WERI-Rb-1 (cell line): ENCODE data around the gene FAM163B.

Experiments
- DNase-seq: peaks from one replicate; pipeline ENCODE4 v3.0.0-alpha.2; 2020
- H3K27ac ChIP-seq: fragments of 250-450 bp; sonication (Bioruptor Pico); 2 replicates; pipeline ENCODE4 v1.5.1; 2020; ENCODE audit warnings: mild to moderate bottlenecking, moderate library complexity
- H3K27me3 ChIP-seq: fragments of 250-450 bp; sonication (Bioruptor Pico); 2 replicates; pipeline ENCODE4 v1.5.1; 2021; ENCODE audit warnings: mild to moderate bottlenecking, low read depth, moderate library complexity; ENCODE audit not compliant: insufficient read depth, severe bottlenecking
- H3K36me3 ChIP-seq: fragments of 250-450 bp; sonication (Bioruptor Pico); 2 replicates; pipeline ENCODE4 v1.5.1; 2020; ENCODE audit warnings: mild to moderate bottlenecking, moderate library complexity
- H3K4me3 ChIP-seq: 2 replicates; pipeline ENCODE4 v1.5.1; 2011; ENCODE audit warnings: low read depth, mild to moderate bottlenecking, control low read depth, low read length
- H3K9me3 ChIP-seq: fragments of 250-450 bp; sonication (Bioruptor Pico); 2 replicates; pipeline ENCODE4 v1.5.1; 2021; ENCODE audit warnings: mild to moderate bottlenecking, moderate library complexity; ENCODE audit not compliant: severe bottlenecking
- TF ChIP-seq, protein P1 (sequence below): IDR thresholded peaks from 2 replicates; pipeline ENCODE4 v1.5.1; 2011; ENCODE audit warnings: low read depth, mild to moderate bottlenecking, control low read depth, inconsistent platforms, low read length

The FAM163B gene

DNA sequence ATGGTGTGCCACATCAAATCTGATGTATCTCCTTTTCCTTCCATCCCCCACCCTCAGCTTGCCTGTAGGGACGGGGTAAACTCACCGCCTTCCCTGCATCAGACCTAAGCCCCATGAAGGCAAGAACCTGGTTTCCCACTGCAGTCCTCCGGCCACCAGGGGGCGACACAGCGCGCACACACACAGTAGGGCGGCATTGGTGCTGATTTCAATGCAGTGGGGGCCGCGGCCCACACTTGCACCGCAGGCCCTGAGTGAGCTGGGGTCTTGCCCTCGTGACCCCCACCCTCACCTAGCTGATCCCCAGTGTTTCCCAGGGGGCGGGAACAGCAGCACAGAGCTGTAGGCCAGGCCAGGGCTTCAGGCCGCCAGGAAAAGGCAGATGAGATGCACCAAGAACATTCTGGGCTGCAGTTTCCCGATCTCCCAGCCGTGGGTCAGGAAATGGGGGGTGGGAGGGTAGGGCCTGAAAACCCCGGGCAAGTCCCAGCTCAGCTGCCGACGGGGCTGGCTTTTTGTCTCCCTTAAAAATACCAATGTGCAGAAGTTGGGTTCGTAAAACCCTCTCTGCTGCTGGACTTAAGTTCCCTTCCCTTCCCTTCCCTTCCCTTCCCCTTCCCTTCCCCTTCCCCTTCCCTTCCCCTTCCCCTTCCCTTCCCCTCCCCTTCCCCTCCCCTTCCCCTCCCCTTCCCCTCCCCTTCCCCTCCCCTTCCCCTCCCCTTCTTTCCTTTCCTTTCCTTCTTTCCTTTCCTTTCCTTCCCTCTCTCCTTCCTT is 19.5 kb downstream of the FAM163B start:
- Histone ChIP-seq H3K36me3 (no peaks in the 10 kb centered on the region), H3K9me3 (peaks cover 4% of the 10 kb centered on the region), H3K27ac (no peak overlapping the region), H3K27me3 (no peaks in the 10 kb centered on the region), H3K4me3 (no peak overlapping the region)
- no peak for DNase-seq
- TF ChIP-seq, protein P1, sequence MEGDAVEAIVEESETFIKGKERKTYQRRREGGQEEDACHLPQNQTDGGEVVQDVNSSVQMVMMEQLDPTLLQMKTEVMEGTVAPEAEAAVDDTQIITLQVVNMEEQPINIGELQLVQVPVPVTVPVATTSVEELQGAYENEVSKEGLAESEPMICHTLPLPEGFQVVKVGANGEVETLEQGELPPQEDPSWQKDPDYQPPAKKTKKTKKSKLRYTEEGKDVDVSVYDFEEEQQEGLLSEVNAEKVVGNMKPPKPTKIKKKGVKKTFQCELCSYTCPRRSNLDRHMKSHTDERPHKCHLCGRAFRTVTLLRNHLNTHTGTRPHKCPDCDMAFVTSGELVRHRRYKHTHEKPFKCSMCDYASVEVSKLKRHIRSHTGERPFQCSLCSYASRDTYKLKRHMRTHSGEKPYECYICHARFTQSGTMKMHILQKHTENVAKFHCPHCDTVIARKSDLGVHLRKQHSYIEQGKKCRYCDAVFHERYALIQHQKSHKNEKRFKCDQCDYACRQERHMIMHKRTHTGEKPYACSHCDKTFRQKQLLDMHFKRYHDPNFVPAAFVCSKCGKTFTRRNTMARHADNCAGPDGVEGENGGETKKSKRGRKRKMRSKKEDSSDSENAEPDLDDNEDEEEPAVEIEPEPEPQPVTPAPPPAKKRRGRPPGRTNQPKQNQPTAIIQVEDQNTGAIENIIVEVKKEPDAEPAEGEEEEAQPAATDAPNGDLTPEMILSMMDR, result peak; percentile 86

DNA sequence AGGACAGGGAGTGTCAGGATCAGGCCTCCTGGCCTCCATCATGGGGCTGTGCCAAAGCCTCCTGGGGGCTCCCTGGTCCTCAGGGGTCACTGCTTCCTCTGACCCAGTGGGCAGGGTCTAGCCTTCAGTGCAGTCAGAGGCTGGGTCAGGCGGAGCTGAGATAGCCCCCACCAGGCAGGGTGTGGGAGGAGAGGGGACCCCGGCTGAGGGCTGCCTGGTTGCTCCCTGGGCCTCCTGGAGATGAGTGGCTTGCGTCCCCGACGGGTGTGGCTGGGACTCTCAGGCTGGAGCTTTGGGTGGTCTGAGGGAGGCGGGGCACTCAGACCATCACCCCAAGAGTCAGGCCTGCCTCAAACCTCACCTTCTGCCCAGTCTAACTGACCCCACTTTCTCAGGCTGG is 21.7 kb downstream of the FAM163B start:
- peaks cover 4% of the 10 kb centered on the region for H3K9me3 ChIP-seq
- H3K36me3 ChIP-seq, result no peaks in the 10 kb centered on the region
- H3K27me3 ChIP-seq, result no peaks in the 10 kb centered on the region
- no peak overlapping the region for H3K4me3 ChIP-seq
- no peak for DNase-seq
- H3K27ac ChIP-seq, result no peak overlapping the region
- TF ChIP-seq, protein P1, result no peak

DNA sequence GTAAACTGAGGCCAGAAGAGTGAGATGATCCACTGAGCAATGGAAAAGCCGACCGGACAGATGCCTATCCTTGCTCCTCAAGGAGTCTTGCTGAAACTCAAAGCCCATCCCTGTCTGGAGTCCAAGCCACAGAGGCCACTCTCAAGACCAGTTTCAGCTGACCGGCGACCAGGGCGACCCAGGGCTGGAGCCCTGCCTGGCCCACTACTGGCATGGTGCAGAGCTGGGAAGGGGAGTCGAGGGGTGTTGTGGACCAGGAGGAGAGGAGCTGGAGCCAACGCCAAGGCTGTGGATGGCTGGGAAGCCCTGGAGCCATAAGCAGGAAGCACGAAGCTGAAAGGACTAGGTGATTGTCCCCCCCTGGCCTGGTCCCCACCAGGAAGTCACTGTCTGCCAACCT is 22.1 kb downstream of the FAM163B start:
- peaks cover 4% of the 10 kb centered on the region for H3K9me3 ChIP-seq
- no peak overlapping the region for H3K27ac ChIP-seq
- H3K36me3 ChIP-seq, result no peaks in the 10 kb centered on the region
- no peaks in the 10 kb centered on the region for H3K27me3 ChIP-seq
- no peak overlapping the region for H3K4me3 ChIP-seq
- no peak for DNase-seq
- TF ChIP-seq, protein P1, result no peak

DNA sequence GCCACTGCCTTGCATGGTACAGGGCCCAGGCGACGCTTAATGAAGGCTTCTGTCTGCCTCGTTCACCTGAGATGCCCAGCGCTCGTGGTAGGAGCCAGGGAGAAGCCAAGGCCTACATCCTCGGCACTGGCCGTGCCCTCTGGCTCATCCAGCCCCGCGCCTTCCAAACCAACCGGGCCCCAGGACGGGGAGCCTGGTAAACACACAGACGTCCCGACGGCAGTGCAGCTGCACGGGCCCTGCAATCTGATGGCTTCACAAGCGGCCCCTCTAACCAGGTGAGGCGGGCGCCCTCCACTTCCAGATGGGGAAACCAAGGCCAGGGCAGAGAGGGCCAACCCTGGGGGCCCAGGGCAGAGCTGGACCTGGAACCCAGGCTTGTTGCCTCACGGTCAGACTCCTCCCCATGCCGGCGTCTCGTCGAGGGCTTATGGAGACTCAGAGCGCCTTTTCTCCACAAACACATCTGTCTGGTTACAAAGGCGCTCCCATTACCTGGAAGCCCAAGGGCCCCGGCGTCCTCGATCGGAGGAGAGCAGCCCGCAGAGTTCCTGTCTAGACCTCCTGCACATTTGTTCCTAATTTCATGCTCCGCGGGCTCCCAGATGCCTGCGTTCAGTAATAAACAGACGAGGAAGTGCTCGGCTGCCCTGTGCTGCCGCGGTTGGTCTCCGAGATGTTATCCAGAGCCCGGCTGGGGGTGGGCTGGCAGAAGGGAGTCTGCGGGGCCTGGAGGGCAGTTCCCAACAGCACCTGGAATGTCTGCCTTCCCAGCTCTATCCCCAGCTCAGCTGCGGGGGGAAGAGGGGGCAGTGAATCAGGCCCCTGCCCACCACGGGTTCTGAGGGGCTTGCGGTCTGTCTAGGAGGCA is 23.5 kb downstream of the FAM163B start:
- no peak overlapping the region for H3K4me3 ChIP-seq
- no peak for DNase-seq
- H3K27me3 ChIP-seq, result no peaks in the 10 kb centered on the region
- peak overlapping the region; percentile 26; the same call in 1 of the 2 replicates for H3K27ac ChIP-seq
- H3K9me3 ChIP-seq, result peaks cover 4% of the 10 kb centered on the region
- H3K36me3 ChIP-seq, result no peaks in the 10 kb centered on the region
- TF ChIP-seq, protein P1, result no peak

DNA sequence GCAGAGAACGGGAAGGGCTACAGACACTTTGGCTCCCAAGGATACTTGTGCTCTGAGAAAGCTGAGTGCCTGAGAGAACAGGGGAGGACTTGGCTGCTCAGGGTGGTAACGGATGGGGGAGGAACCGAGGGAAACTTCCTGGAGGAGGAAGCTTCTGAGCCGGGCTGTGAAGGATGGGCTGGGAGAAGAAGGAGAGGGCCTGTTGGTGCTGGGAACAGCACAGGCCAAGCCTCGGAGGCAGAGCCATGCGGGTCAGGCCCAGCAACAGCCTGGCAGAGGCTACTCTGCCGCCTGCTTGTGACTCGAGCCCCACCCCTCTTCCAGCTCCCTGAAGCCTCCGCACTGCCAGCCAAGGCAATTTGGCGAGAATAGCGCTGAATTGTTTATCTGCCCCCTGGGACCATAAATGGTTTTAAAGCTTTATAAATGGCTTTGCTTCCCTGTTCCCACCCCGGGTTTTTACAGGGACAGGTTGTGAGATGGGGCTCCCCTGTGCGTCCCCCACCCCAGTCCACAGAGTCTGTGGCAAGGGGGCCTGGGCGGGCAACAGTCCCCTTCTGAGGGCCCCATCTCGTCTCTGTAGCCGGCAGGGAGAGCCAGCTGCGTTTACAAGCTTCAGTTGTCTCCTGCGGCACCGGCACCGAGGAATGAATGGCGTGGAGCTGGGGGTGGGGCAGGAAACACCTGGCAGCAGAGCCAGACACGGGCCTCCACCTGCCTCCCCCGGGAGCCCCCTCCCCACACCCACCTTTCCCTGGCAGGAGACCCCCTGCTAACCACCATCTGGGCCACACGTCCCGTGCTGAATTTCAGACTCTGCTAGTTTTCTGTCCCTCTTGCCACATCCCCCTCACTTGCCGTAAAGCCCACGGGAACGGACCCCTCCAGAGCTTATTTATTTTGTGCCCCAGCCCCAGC is 24.4 kb downstream of the FAM163B start:
- Histone ChIP-seq H3K27ac (peak overlapping the region; percentile 41; the same call in 1 of the 2 replicates), H3K27me3 (no peaks in the 10 kb centered on the region), H3K36me3 (no peaks in the 10 kb centered on the region), H3K9me3 (peaks cover 4% of the 10 kb centered on the region), H3K4me3 (no peak overlapping the region)
- TF ChIP-seq, protein P1, result no peak
- DNase-seq, result no peak
